Activated CD8-positive, alpha-beta memory T cell treated with anti-CD3 and anti-CD28 coated beads, Interleukin-2, amount 10 ng/mL, durations not matched to agents 7 days and 5 days (primary cell): ENCODE data around the gene EXD2. TPM values are rescaled to one million over a fixed set of nuclear protein-coding genes. Genes with fewer than 3 reads are reported as not detected.

ENCODE experiments used
- ATAC-seq: fragments of 150-1000 bp; cut with Tn5 transposase; one replicate; pipeline ENCODE4 v1.10.0; 2021; ENCODE audit warnings: moderate library complexity
- CTCF ChIA-PET: fragments of 350-600 bp; sonication (Branson Sonifier 250); formaldehyde crosslinking; loops from one replicate; lab custom pipeline; 2021; ENCODE audit warnings: antibody characterized with exemption; lab: Charles Lee
- DNase-seq: peaks from one replicate; pipeline ENCODE4 v3.0.0-alpha.2; 2020
- H3K27ac Mint-ChIP-seq: one replicate; pipeline ENCODE4 v1.8.0; 2021; ENCODE audit warnings: mild to moderate bottlenecking, mixed read lengths
- H3K27me3 Mint-ChIP-seq: one replicate; pipeline ENCODE4 v1.8.0; 2021; ENCODE audit warnings: mixed read lengths
- H3K36me3 Mint-ChIP-seq: one replicate; pipeline ENCODE4 v1.8.0; 2021; ENCODE audit warnings: mild to moderate bottlenecking, mixed read lengths
- H3K4me1 Mint-ChIP-seq: one replicate; pipeline ENCODE4 v1.8.0; 2021; ENCODE audit warnings: mixed read lengths
- H3K4me3 Mint-ChIP-seq: one replicate; pipeline ENCODE4 v1.8.0; 2021; ENCODE audit warnings: mild to moderate bottlenecking, moderate library complexity, mixed read lengths
- H3K9me3 Mint-ChIP-seq: one replicate; pipeline ENCODE4 v1.8.0; 2022; ENCODE audit warnings: low read depth, mixed read lengths
- total RNA-seq, 2 experiments: library from RNA; stranded (reverse); gene quantifications; one replicate each; pipeline ENCODE4 v1.2.3, GENCODE V29; 2021

Gene EXD2
- total RNA-seq, 2 experiments from 2014 or later: 5.5 to 6.1 TPM

- H3K4me3 Mint-ChIP-seq: no peak overlapping the region
- no peaks in the 10 kb centered on the region for H3K9me3 Mint-ChIP-seq
- peak; percentile 77 for ATAC-seq
- H3K4me1 Mint-ChIP-seq: peaks cover 2% of the 10 kb centered on the region
- CTCF ChIA-PET: interaction anchor here (0.5 to 2.9 kb wide), 25 partner anchors 9 to 337 kb away, joined by 3 to 37 read pairs (median 4); partner anchors contain the start of genes CCDC177 and EXD2
- no peaks in the 10 kb centered on the region for H3K27me3 Mint-ChIP-seq
- no peaks in the 10 kb centered on the region for H3K36me3 Mint-ChIP-seq
- DNase-seq: peak; percentile 68
- H3K27ac Mint-ChIP-seq: no peak overlapping the region
Measured at GRCh38 chr14:69242311-69243224, 51.3 kb downstream of the EXD2 start.

DNA sequence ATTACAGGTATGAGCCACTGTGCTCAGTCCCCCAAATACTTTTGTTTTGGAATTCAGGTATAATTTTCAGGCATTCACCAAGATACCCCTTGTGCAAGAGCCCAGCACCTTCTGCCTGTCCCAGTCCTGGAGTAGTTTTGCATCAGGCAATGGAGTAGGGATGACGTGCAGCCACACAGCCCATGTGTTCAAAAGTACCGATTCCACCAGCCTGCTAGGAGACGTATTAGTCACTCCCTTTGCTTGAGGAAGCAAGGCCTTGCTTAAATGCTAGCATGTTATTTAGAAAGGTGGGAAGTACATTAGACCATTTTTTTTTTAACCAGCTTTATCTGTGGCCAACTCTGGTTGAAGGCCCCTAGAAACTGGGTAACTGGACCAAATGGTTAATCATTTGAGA lies 53.6 kb downstream of the EXD2 start:
- H3K36me3 Mint-ChIP-seq: no peaks in the 10 kb centered on the region
- no peak overlapping the region for H3K4me3 Mint-ChIP-seq
- CTCF ChIA-PET: interaction anchor here (2.4 kb wide), 1 partner anchor 14 kb away, joined by 7 read pairs; the partner anchor contains the start of gene GALNT16
- H3K9me3 Mint-ChIP-seq: no peaks in the 10 kb centered on the region
- peaks cover 2% of the 10 kb centered on the region for H3K4me1 Mint-ChIP-seq
- DNase-seq (no peak), ATAC-seq (no peak)
- H3K27ac Mint-ChIP-seq: no peak overlapping the region
- peaks cover 2% of the 10 kb centered on the region for H3K27me3 Mint-ChIP-seq

DNA sequence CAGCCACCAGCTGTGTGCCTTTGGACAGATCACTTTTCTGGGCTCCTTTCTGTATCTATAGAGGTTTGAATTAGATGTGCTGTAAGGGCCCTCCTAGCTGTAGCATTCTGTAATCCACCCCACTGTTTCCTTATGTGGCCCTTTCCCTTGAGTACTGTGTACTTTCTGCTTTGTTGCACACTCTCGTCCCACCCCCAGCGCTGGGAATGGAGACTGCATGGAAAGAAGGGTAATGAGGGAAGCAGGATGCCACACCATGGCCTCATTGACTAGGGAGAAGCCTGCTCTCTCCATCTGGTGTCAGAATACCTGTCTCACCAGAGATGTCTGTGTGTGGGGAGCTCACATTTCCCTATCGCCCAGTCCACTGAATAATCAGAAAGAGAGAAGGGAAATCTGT lies 55.0 kb downstream of the EXD2 start:
- Mint-ChIP-seq H3K9me3 (no peaks in the 10 kb centered on the region), H3K27me3 (peaks cover 2% of the 10 kb centered on the region), H3K36me3 (no peaks in the 10 kb centered on the region), H3K27ac (no peak overlapping the region), H3K4me3 (no peak overlapping the region), H3K4me1 (peaks cover 2% of the 10 kb centered on the region)
- DNase-seq: no peak
- CTCF ChIA-PET: interaction anchor here (2.4 kb wide), 1 partner anchor 13 kb away, joined by 7 read pairs; the partner anchor contains the start of gene GALNT16
- no peak for ATAC-seq

DNA sequence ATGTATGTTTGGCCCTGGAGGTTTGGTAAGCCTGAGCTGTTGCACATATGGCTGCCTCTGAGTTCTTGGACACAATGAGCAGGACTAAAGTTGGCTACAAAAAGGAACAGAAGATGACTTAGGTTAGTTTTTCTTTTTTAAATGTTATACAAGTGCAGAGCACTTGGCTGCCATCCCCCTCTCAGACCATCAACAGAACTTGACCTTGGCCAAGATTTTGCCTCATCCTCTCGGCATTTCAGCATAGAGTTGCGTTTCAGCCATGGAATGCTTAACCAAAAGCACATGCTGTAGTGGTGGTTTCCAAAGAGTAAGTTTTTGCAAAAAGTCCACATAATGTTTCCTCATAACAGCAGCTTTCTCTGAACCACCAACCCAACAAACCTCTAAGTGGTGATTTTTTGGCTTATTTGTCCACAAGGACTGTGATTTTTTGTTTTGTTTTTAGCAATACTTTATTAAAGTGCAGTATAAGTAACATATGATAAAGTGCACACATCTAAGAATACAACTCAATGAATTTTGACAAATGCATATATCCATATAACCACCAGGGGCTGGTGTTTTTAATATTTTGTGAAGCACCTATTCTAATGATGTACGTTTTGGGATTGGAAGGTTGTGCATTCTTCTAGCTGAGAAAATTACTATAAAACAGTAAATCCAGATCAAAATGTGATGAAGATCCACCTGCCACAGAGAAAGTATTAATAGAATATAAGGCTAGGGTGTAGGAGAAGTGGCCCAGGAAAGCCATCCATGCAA lies 56.6 kb downstream of the EXD2 start:
- Mint-ChIP-seq H3K27ac (no peak overlapping the region), H3K27me3 (peaks cover 5% of the 10 kb centered on the region), H3K4me1 (no peaks in the 10 kb centered on the region), H3K9me3 (no peaks in the 10 kb centered on the region), H3K4me3 (no peak overlapping the region), H3K36me3 (no peaks in the 10 kb centered on the region)
- DNase-seq: no peak
- CTCF ChIA-PET: interaction anchor here (1.9 kb wide), 1 partner anchor 212 kb away, joined by 10 read pairs; no protein-coding TSS in a partner anchor
- no peak for ATAC-seq

- no peaks in the 10 kb centered on the region for H3K9me3 Mint-ChIP-seq
- no peaks in the 10 kb centered on the region for H3K36me3 Mint-ChIP-seq
- CTCF ChIA-PET: interaction anchor here (0.6 kb wide), 1 partner anchor 9 kb away, joined by 3 read pairs; no protein-coding TSS in a partner anchor
- H3K4me1 Mint-ChIP-seq: no peaks in the 10 kb centered on the region
- H3K27me3 Mint-ChIP-seq: peaks cover 14% of the 10 kb centered on the region
- DNase-seq (no peak), ATAC-seq (no peak)
- H3K27ac Mint-ChIP-seq: no peak overlapping the region
- H3K4me3 Mint-ChIP-seq: no peak overlapping the region
Measured at GRCh38 chr14:69249603-69250002, 58.3 kb downstream of the EXD2 start.

DNA sequence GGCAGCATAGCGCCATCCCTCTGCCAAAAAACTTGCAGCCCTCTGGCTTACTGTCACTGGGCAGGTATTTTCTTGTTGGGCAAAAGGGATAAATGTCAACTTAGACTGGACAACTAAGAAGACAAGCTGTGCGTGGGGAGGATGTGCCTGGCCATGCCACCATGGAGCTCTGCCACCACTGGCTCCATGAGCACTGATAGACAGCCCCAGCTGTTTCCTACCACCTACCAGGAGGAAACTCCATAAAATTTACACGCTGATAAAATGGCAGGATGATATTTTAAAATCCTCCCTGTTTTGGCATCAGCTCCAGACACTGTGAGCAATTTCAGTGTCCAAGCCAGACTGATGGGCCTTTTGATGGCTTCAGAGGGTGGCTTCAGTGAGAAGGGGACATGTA lies 61.6 kb downstream of the EXD2 start:
- peaks cover 38% of the 10 kb centered on the region for H3K27me3 Mint-ChIP-seq
- H3K36me3 Mint-ChIP-seq: no peaks in the 10 kb centered on the region
- no peaks in the 10 kb centered on the region for H3K9me3 Mint-ChIP-seq
- no peak for ATAC-seq
- H3K4me3 Mint-ChIP-seq: no peak overlapping the region
- CTCF ChIA-PET: interaction anchor here (1.2 kb wide), 1 partner anchor 118 kb away, joined by 3 read pairs; no protein-coding TSS in a partner anchor
- no peak overlapping the region for H3K27ac Mint-ChIP-seq
- no peaks in the 10 kb centered on the region for H3K4me1 Mint-ChIP-seq
- DNase-seq: no peak

- CTCF ChIA-PET: interaction anchor here (2.1 to 3.4 kb wide), 2 partner anchors 14 to 200 kb away, joined by 7 to 27 read pairs; no protein-coding TSS in a partner anchor
- peaks cover 78% of the 10 kb centered on the region for H3K27me3 Mint-ChIP-seq
Measured at GRCh38 chr14:69259168-69259526, 67.8 kb downstream of the EXD2 start.

DNA sequence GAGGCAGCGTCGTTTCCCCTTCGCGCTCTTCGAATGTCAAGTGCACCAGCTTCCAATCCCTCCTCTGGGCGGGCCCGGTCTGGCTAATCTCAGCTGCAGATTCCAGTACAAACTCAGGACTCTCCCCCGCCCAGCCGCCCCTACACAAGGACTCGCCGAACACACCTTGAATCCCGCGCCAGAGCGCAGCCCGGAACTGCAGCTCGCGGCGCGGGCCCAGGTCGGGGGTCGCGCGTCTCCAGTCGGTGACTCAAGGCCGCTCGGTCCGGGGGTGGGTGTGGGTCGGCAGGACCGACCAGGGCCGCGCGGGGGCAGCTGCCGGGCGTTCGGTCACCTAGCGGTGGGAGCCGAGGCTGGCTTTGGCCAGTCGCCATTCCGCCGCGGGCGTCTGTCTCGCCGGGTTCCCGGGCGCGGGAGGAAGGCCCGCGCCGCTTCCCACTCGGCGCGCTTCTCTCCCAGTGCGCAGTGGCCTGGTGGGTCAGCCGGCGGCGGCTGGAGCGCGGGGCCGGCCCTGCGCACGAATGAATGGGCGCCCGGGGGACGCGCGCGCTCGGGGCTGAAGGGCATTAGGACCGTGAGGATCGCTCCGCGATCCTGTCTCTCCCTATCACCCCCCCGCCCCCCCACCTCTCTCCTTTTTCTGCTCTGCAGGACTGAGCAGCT lies 68.4 kb downstream of the EXD2 start, which contains the start of gene GALNT16:
GALNT16 (plus strand) TSS at position 632 of the 663 bp plus-strand sequence. CDS start 133 bp downstream, outside the sequence.
- H3K27me3 Mint-ChIP-seq: peaks cover 77% of the 10 kb centered on the region

More at GRCh38 chr14:69259168-69259526, 67.8 kb downstream of the EXD2 start:
- Mint-ChIP-seq H3K27ac (no peak overlapping the region), H3K9me3 (no peaks in the 10 kb centered on the region), H3K4me1 (peaks cover 6% of the 10 kb centered on the region), H3K4me3 (no peak overlapping the region), H3K36me3 (no peaks in the 10 kb centered on the region)
- ATAC-seq: no peak
- no peak for DNase-seq

GRCh38 chr14:69260190-69260860 lies 69.0 kb downstream of the EXD2 start:
- H3K4me1 Mint-ChIP-seq: peaks cover 6% of the 10 kb centered on the region
- no peak for DNase-seq
- H3K4me3 Mint-ChIP-seq: no peak overlapping the region
- peaks cover 74% of the 10 kb centered on the region for H3K27me3 Mint-ChIP-seq
- H3K36me3 Mint-ChIP-seq: no peaks in the 10 kb centered on the region
- H3K9me3 Mint-ChIP-seq: no peaks in the 10 kb centered on the region
- ATAC-seq: peak; percentile 18
- CTCF ChIA-PET: interaction anchor here (0.5 to 3.4 kb wide), 5 partner anchors 15 to 248 kb away, joined by 3 to 27 read pairs (median 7); no protein-coding TSS in a partner anchor
- no peak overlapping the region for H3K27ac Mint-ChIP-seq

More for the DNA sequence above, 68.4 kb downstream of the EXD2 start, which contains the start of gene GALNT16:
- Mint-ChIP-seq H3K27ac (no peak within 1 kb of the TSS), H3K36me3 (no peaks in the 10 kb centered on the region), H3K4me1 (peaks cover 6% of the 10 kb centered on the region), H3K9me3 (no peaks in the 10 kb centered on the region), H3K4me3 (peak within 1 kb of the TSS; percentile 27)
- ATAC-seq (peak; percentile 6), DNase-seq (no peak)
- CTCF ChIA-PET: interaction anchor here (2.1 to 3.4 kb wide), 2 partner anchors 14 to 200 kb away, joined by 7 to 27 read pairs; no protein-coding TSS in a partner anchor

GRCh38 chr14:69260861-69261564 lies 69.7 kb downstream of the EXD2 start:
- H3K27me3 Mint-ChIP-seq: peaks cover 73% of the 10 kb centered on the region

DNA sequence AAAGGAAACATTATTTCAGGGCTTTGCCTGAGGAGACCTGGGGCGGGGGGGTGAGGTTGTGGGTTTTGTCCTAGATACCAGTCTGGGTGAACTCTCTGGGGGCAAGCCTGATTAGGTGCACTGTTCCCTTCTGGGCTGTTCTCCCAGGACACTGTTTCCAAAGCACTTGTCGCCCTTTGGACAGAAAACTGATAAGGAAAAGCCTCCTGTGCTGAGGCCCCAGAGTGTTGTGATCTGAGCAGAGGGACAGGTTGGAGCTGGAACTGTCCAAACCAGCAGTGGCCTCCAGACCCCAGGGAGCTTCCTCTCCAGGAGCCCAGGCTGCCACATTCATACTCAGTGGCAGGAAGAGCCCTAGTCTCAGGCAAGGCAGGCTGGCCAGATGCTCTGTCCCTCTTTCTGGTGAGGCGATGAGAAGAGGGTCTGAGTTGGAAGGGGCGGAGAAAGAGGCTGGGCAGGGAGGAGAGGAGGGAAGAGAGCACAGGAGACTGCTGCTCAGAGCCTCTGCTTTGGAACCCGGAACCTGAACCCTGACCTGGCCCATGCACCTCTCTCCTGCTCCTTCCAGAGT lies 70.5 kb downstream of the EXD2 start:
- no peak overlapping the region for H3K27ac Mint-ChIP-seq
- no peak overlapping the region for H3K4me3 Mint-ChIP-seq
- peaks cover 71% of the 10 kb centered on the region for H3K27me3 Mint-ChIP-seq
- DNase-seq: no peak
- peaks cover 6% of the 10 kb centered on the region for H3K4me1 Mint-ChIP-seq
- no peaks in the 10 kb centered on the region for H3K9me3 Mint-ChIP-seq
- no peak for ATAC-seq
- CTCF ChIA-PET: interaction anchor here (1.0 to 3.4 kb wide), 6 partner anchors 19 to 204 kb away, joined by 3 to 27 read pairs (median 5); no protein-coding TSS in a partner anchor
- no peaks in the 10 kb centered on the region for H3K36me3 Mint-ChIP-seq

More at GRCh38 chr14:69260861-69261564, 69.7 kb downstream of the EXD2 start:
- Mint-ChIP-seq H3K4me1 (peaks cover 6% of the 10 kb centered on the region), H3K36me3 (no peaks in the 10 kb centered on the region), H3K4me3 (peak overlapping the region; percentile 41), H3K27ac (no peak overlapping the region), H3K9me3 (no peaks in the 10 kb centered on the region)
- peak; percentile 76 for ATAC-seq
- CTCF ChIA-PET: interaction anchor here (0.5 to 3.4 kb wide), 7 partner anchors 18 to 249 kb away, joined by 3 to 27 read pairs (median 4); no protein-coding TSS in a partner anchor
- DNase-seq: peak; percentile 48
